K562 (cell line): Measurements from ENCODE around the gene BMAL2. TPM values are rescaled to one million over a fixed set of nuclear protein-coding genes. Genes with fewer than 3 reads are reported as not detected.

Experiments used
- ATAC-seq: fragments of 200-7000 bp; cut with Tn5 transposase; 3 replicates; pipeline ENCODE4 v1.9.1; 2020; ENCODE audit warnings: moderate library complexity
- BruUV-seq: library from RNA; stranded (reverse); fragments of 400-500 nt; replicated peaks from 2 replicates; lab custom pipeline; 2021; lab: Mats Ljungman, UMichigan
- CTCF ChIA-PET: fragments of 300-600 bp; formaldehyde crosslinking; extraction: SDS; loops from one replicate; lab custom pipeline; 2021; ENCODE audit warnings: low intra/inter-chr PET ratio; lab: Yijun Ruan, JAX
- POLR2A ChIA-PET: fragments of 300-600, 350-650 bp; sonication (Branson Sonifier 250); formaldehyde crosslinking; extraction: SDS; loops from one replicate; lab custom pipeline; 2021; ENCODE audit warnings: antibody characterized with exemption, inconsistent platforms; lab: Yijun Ruan, JAX
- DNase-seq, 4 experiments: peaks; one replicate each; pipeline versions ENCODE4 v3.0.0 to v3.0.0-alpha.2; 2011 to 2018; ENCODE audit warnings: low spot score in 3 of 4, mixed read lengths in 3 of 4; ENCODE audit errors: extremely low read depth in 1 of 4
- FAIRE-seq: peaks from 2 replicates; lab custom pipeline; 2011; peaks lifted over from hg19 to GRCh38; lab: Jason Lieb, UNC
- H2AFZ ChIP-seq: 2 replicates; pipeline ENCODE4 v1.6.0; 2011; ENCODE audit warnings: low read depth, low read length, control low read depth, inconsistent platforms
- H3K27ac ChIP-seq: fragments of 200-600 bp; 3 replicates; pipeline ENCODE4 v1.8.0; 2011; ENCODE audit warnings: low read depth, mild to moderate bottlenecking, control low read depth, inconsistent platforms, low read length, moderate library complexity, mixed read lengths; ENCODE audit errors: extremely low read depth
- H3K27me3 ChIP-seq, 2 experiments: fragments of 300-600 bp in 1 of 2; 2 replicates in 1 of 2; 3 replicates in 1 of 2; pipeline versions ENCODE4 v1.6.0 to v1.8.0; 2011; ENCODE audit warnings: inconsistent platforms in 2 of 2, low read length in 2 of 2, mild to moderate bottlenecking in 1 of 2, mixed read lengths in 1 of 2, moderate library complexity in 1 of 2; ENCODE audit not compliant: control insufficient read depth in 2 of 2, insufficient read depth in 2 of 2
- H3K36me3 ChIP-seq: fragments of 300-600 bp; 3 replicates; pipeline ENCODE4 v1.8.0; 2011; ENCODE audit warnings: mild to moderate bottlenecking, low read length, inconsistent platforms; ENCODE audit not compliant: control insufficient read depth, insufficient read depth
- H3K4me1 ChIP-seq, 2 experiments: fragments of 200-600 bp in 1 of 2; replicated peaks in 1 of 2; 2 replicates in 1 of 2; 3 replicates in 1 of 2; pipeline versions ENCODE4 v1.5.1 to v1.8.0; 2011; ENCODE audit warnings: inconsistent platforms in 2 of 2, low read length in 2 of 2, mild to moderate bottlenecking in 1 of 2, mixed read lengths in 1 of 2, moderate library complexity in 1 of 2; ENCODE audit not compliant: control insufficient read depth in 2 of 2, insufficient read depth in 2 of 2
- H3K4me2 ChIP-seq: 2 replicates; pipeline ENCODE4 v1.6.1; 2011; ENCODE audit warnings: low read length, control low read depth, inconsistent platforms, mixed read lengths; ENCODE audit not compliant: insufficient read depth
- H3K4me3 ChIP-seq: fragments of 200-600 bp; sonication (generic), shearing (Covaris generic); 2 replicates; pipeline ENCODE4 v1.5.1; 2016; ENCODE audit warnings: control low read depth, inconsistent platforms
- H3K79me2 ChIP-seq: fragments of 200-600 bp; 3 replicates; pipeline ENCODE4 v1.8.0; 2011; ENCODE audit warnings: low read length, inconsistent platforms; ENCODE audit not compliant: control insufficient read depth, insufficient read depth
- H3K9ac ChIP-seq, 2 experiments: 2 replicates each; pipeline versions ENCODE4 v1.6.0 to v1.6.1; 2011; ENCODE audit warnings: low read depth in 2 of 2, low read length in 2 of 2, control low read depth in 1 of 2, inconsistent platforms in 1 of 2, mild to moderate bottlenecking in 1 of 2, mixed read lengths in 1 of 2; ENCODE audit not compliant: insufficient read depth in 1 of 2
- H3K9me1 ChIP-seq: one replicate; pipeline ENCODE4 v1.6.0; 2011; ENCODE audit warnings: inconsistent platforms, mild to moderate bottlenecking, low read length, moderate library complexity; ENCODE audit not compliant: control insufficient read depth, insufficient read depth
- H3K9me3 ChIP-seq: replicated peaks from 2 replicates; pipeline ENCODE4 v1.5.1; 2011; ENCODE audit warnings: low read depth, low read length, inconsistent platforms; ENCODE audit not compliant: control insufficient read depth, insufficient read depth
- H4K20me1 ChIP-seq: replicated peaks from 2 replicates; pipeline ENCODE4 v1.6.1; 2011; ENCODE audit warnings: low read length, inconsistent platforms, mixed read lengths; ENCODE audit not compliant: control insufficient read depth, insufficient read depth
- ARHGAP35 ChIP-seq: fragments of 450-650 bp; IDR thresholded peaks from 2 replicates; pipeline ENCODE4 v1.6.1; 2018; ENCODE audit not compliant: partially characterized antibody
- BRCA1 ChIP-seq, 2 experiments: fragments of 450-650 bp in 1 of 2; sonication (generic) in 1 of 2; formaldehyde crosslinking in 1 of 2; IDR thresholded peaks; 2 replicates each; pipeline versions ENCODE4 v1.5.0 to v1.6.1; 2017 to 2020; ENCODE audit warnings: mild to moderate bottlenecking in 1 of 2, missing genetic modification reagents in 1 of 2
- C11orf30 ChIP-seq: fragments of 450-650 bp; IDR thresholded peaks from 2 replicates; pipeline ENCODE4 v1.6.1; 2016; ENCODE audit warnings: low read depth, mild to moderate bottlenecking
- GTF2E2 ChIP-seq: fragments of 200-800 bp; sonication (Bioruptor generic); IDR thresholded peaks from 2 replicates; pipeline ENCODE4 v1.6.1; 2016; ENCODE audit warnings: missing genetic modification characterization, missing compliant biosample characterization
- HNRNPL ChIP-seq: fragments of 200-400 bp; formaldehyde crosslinking; IDR thresholded peaks from 2 replicates; pipeline ENCODE4 v1.6.1; 2017; ENCODE audit warnings: low read depth, mild to moderate bottlenecking, low read length
- ZNF212 ChIP-seq: fragments of 450-650 bp; formaldehyde crosslinking; IDR thresholded peaks from 2 replicates; pipeline ENCODE4 v1.4.0; 2020; ENCODE audit warnings: mild to moderate bottlenecking
- ZNF316 ChIP-seq: fragments of 450-650 bp; IDR thresholded peaks from 2 replicates; pipeline ENCODE4 v1.6.1; 2016
- ZSCAN32 ChIP-seq: fragments of 450-650 bp; formaldehyde crosslinking; IDR thresholded peaks from 2 replicates; pipeline ENCODE4 v1.4.0; 2020; ENCODE audit warnings: mild to moderate bottlenecking, moderate library complexity
- WGBS: fragments of 100-300 bp; shearing (Covaris generic); methylation state at CpG from one replicate; pipeline ENCODE4 v1.1.6; 2016; ENCODE audit warnings: low coverage, mixed read lengths; ENCODE audit not compliant: insufficient coverage; ENCODE audit errors: missing lambda C conversion rate; 5-methylcytosine and 5-hydroxymethylcytosine counted together
- in situ Hi-C: fragments of 300-500 bp; cut with MboI; formaldehyde crosslinking; loops from 4 replicates; pipeline ENCODE4 v1.15.0; 2018; ENCODE audit warnings: inconsistent platforms, mixed read lengths
- intact Hi-C: fragments of 100-400 bp; cut with micrococcal nuclease; formaldehyde crosslinking; loops from 2 replicates; pipeline ENCODE4 v1.14.2; 2022
- polyA plus RNA-seq, 8 experiments: library from polyadenylated mRNA; depleted of rRNA in 4 of 8; stranded (reverse) in 5 of 8; unstranded in 3 of 8; fragments of >200 nt; fragmentation: Nextera tagmentation in 2 of 8; fragmentation: Illumina TruSeq in 1 of 8; extraction: Ambion mirVana in 2 of 8; extraction: Trizol in 1 of 8; gene quantifications; 2 replicates each; pipeline versions ENCODE4 v1.2.1 to v1.2.3, GENCODE V29; 2011 to 2014; ENCODE audit warnings: inconsistent platforms in 1 of 8, missing spikeins in 1 of 8
- total RNA-seq, 7 experiments: library from RNA; depleted of rRNA in 6 of 7; stranded (reverse); fragments of >200 nt in 6 of 7; fragmentation: Illumina TruSeq in 2 of 7; extraction: Trizol in 2 of 7; gene quantifications; 2 replicates each; pipeline versions ENCODE4 v1.2.1 to v1.2.3, GENCODE V29; 2011 to 2021; ENCODE audit warnings: low replicate concordance in 1 of 7
- TF ChIP-seq, protein P1 (sequence below): sonication (generic); formaldehyde crosslinking; IDR thresholded peaks from 2 replicates; pipeline ENCODE4 v1.9.0; 2022; ENCODE audit warnings: mild to moderate bottlenecking, missing genetic modification reagents

Gene BMAL2
- total and polyA plus RNA-seq, 9 of the 15 experiments (the other 6 are each of a cell fraction or from before 2014, with no cell fraction given), result 0.01 to 1.1 (median 0.50) TPM

DNA sequence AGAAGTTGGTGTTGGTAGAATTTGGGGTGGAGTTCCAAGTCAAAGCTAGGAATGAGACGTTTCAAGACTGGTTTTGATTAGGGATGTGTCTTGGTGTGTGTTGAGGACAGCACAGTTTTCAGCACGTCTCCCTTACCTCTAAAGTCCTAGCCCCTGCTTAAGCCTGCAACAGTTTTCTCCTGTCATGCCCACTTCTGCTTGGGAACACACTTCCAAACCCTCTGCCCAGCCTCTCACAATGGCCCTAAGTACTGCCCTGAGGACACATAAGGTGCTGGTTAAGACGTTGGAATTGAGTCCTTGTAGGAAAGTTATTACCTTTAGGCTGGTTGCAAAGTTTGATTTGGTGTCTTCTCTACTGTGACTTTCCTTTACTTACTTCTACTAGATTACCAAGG, 710 bp upstream of the BMAL2 start:
- H3K36me3 ChIP-seq, result no peaks in the 10 kb centered on the region
- in situ Hi-C loops (no loop called here), intact Hi-C loops (no loop called here)
- H3K4me1 ChIP-seq, result peaks cover 11 to 13% of the 10 kb centered on the region in 2 experiments; a peak in 3 of 5 replicates
- ATAC-seq (no peak), DNase-seq (no peak), FAIRE-seq (no peak)
- no peaks in the 10 kb centered on the region for H4K20me1 ChIP-seq
- no peaks in the 10 kb centered on the region for H3K79me2 ChIP-seq
- no peak overlapping the region for H3K4me2 ChIP-seq
- ChIA-PET POLR2A (no interaction called here), CTCF (no interaction called here)
- H3K27me3 ChIP-seq, result peaks cover 25 to 27% of the 10 kb centered on the region in 2 experiments
- BruUV-seq, result no TSS peak
- no peak overlapping the region; the same call in 1 of the 2 replicates for H2AFZ ChIP-seq
- H3K9me1 ChIP-seq, result no peaks in the 10 kb centered on the region
- H3K27ac ChIP-seq, result no peak overlapping the region
- H3K4me3 ChIP-seq, result no peak overlapping the region
- WGBS, result 9% methylated on average over 3 of the region's 3 CpGs
- no peaks in the 10 kb centered on the region for H3K9me3 ChIP-seq
- H3K9ac ChIP-seq, result no peak overlapping the region
- TF ChIP-seq ZSCAN32 (CRISPR knock-in tag) (no peak), HNRNPL (no peak), ZNF212 (CRISPR knock-in tag) (no peak), ZNF316 (no peak), ARHGAP35 (no peak), GTF2E2 (tag) (no peak), C11orf30 (no peak), BRCA1 (IDR thresholded peaks at IDR 0.05) (no peak), BRCA1 (CRISPR knock-in tag; IDR thresholded peaks at IDR 0.05) (no peak)
- TF ChIP-seq, protein P1, sequence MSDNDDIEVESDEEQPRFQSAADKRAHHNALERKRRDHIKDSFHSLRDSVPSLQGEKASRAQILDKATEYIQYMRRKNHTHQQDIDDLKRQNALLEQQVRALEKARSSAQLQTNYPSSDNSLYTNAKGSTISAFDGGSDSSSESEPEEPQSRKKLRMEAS (CRISPR knock-in tag), result no peak
